Amniotic stem cell (primary cell): ENCODE results near the gene MGAT2.
"Not testable (repeated sequence)": the region's sequence is repeated elsewhere in the genome, so short reads cannot be mapped to it uniquely, and the experiment has no call there.

ENCODE experiments used
- DNase-seq: peaks from one replicate; lab custom pipeline; 2025; lab: John Stamatoyannopoulos, UW

Gene MGAT2

GRCh38 chr14:49654511-49654910 is 33.9 kb downstream of the MGAT2 start:
- DNase-seq: no peak

DNA sequence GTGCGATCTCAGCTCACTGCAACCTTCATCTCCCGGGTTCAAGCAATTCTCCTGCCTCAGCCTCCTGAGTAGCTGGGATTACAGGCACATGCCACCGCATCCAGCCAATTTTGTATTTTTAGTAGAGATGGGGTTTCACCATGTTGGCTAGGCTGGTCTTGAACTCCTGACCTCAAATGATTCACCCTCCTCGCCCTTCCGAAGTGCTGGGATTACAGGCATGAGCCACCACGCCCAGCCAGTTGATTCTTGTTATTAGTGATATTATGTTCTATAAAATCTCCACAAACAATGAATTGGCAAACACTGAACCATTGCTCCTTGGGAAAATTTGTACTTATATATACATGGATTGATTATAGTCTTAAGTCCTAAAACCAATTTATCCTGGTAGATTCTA is 36.9 kb downstream of the MGAT2 start:
- not testable (repeated sequence) for DNase-seq

- no peak for DNase-seq
Observed at GRCh38 chr14:49659526-49660455, 39.2 kb downstream of the MGAT2 start.

DNA sequence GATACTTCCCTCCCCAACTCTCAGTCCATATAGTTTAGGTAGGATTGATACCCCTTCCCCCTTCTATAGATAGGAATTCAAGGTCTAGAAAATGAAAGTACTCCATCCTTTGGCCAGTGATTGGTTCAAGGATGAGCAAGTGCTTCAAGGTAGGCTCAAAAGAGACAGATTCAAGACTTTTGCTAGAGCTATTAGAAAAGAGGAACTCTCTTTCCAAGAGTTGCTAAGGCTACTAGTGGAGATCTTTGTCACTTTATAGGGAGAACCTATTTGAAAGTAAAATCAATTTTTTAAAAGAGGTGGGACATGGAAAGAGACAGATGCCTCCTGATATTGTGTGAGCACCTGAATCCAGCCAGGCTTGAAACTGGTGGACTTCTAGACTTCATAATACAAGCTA is 49.9 kb downstream of the MGAT2 start:
- DNase-seq: no peak
